ENCODE data around the gene AS3MT.

DNA sequence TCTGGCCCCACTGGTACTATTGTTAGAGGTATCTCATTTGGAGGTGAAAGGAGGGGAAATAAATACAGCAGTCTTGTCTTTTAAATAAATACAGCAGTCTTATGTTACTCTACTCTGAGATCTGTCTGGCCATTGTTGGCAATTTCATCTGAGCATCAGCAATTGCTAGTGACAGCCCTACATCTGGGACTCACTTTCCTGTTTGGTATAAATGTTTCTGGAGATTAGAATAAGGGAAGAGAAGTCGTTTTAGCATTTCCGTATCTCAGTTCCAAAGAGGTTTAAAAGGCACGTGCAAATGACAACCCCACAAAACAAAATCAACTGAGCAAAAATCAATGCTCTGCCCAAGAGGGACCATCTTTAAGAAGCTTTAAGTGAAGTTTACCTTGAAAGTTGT lies 30.7 kb downstream of the AS3MT start:
- TF ChIP-seq, protein P1, sequence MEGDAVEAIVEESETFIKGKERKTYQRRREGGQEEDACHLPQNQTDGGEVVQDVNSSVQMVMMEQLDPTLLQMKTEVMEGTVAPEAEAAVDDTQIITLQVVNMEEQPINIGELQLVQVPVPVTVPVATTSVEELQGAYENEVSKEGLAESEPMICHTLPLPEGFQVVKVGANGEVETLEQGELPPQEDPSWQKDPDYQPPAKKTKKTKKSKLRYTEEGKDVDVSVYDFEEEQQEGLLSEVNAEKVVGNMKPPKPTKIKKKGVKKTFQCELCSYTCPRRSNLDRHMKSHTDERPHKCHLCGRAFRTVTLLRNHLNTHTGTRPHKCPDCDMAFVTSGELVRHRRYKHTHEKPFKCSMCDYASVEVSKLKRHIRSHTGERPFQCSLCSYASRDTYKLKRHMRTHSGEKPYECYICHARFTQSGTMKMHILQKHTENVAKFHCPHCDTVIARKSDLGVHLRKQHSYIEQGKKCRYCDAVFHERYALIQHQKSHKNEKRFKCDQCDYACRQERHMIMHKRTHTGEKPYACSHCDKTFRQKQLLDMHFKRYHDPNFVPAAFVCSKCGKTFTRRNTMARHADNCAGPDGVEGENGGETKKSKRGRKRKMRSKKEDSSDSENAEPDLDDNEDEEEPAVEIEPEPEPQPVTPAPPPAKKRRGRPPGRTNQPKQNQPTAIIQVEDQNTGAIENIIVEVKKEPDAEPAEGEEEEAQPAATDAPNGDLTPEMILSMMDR (IDR thresholded peaks at IDR 0.05): no peak
- no peak for TF ChIP-seq POLR2AphosphoS5 (IDR thresholded peaks at IDR 0.05)
- TF ChIP-seq POLR2A (IDR thresholded peaks at IDR 0.05): no peak

Data from breast epithelium (tissue), 3 donors.